ENCODE data around the gene FANCD2OS. TPM values are rescaled to one million over a fixed set of nuclear protein-coding genes. Genes with fewer than 3 reads are reported as not detected.

FANCD2OS gene
- not detected for total RNA-seq

- no peak for TF ChIP-seq CTCF (IDR thresholded peaks at IDR 0.05; ENCODE audit: low read depth)
Observed at GRCh38 chr3:10108091-10108490, at the start of gene FANCD2OS. TSS of gene FANCD2OS (minus strand) at chr3:10108255. CDS start at chr3:10104774, 3,481 bp downstream.

GRCh38 chr3:10157031-10157430 is 49.0 kb upstream of the FANCD2OS start:
- no peak for TF ChIP-seq CTCF (IDR thresholded peaks at IDR 0.05; ENCODE audit: low read depth)

- no peak for TF ChIP-seq CTCF (IDR thresholded peaks at IDR 0.05; ENCODE audit: low read depth)
Observed at GRCh38 chr3:10155658-10156057, 47.6 kb upstream of the FANCD2OS start.

GRCh38 chr3:10155123-10155472 is 47.0 kb upstream of the FANCD2OS start:
- no peak for TF ChIP-seq CTCF (IDR thresholded peaks at IDR 0.05; ENCODE audit: low read depth)

- no peak for TF ChIP-seq CTCF (IDR thresholded peaks at IDR 0.05; ENCODE audit: low read depth)
Observed at GRCh38 chr3:10154335-10155122, 46.5 kb upstream of the FANCD2OS start.

- no peak for TF ChIP-seq CTCF (IDR thresholded peaks at IDR 0.05; ENCODE audit: low read depth)
Observed at GRCh38 chr3:10150987-10151386, 42.9 kb upstream of the FANCD2OS start.

GRCh38 chr3:10149226-10149625 is 41.2 kb upstream of the FANCD2OS start:
- TF ChIP-seq CTCF (IDR thresholded peaks at IDR 0.05; ENCODE audit: low read depth), result no peak
